GM13977 (cell line): ENCODE data around the gene SPO11.

Experiments
- DNase-seq: peaks from one replicate; pipeline ENCODE4 v3.0.0; 2012; ENCODE audit warnings: low spot score
- in situ Hi-C: fragments of 300-500 bp; cut with MboI; formaldehyde crosslinking; loops from one replicate; pipeline ENCODE4 v1.12.0; 2022; ENCODE audit warnings: low sequenced_read_pairs, low pct_unique_long_range_greater_than_20kb, mixed read lengths, inconsistent platforms; ENCODE audit not compliant: unreplicated experiment
- TF ChIP-seq, protein P1 (sequence below): IDR thresholded peaks from 2 replicates; pipeline ENCODE4 v1.5.1; 2012; ENCODE audit warnings: mild to moderate bottlenecking, control low read depth; ENCODE audit not compliant: insufficient read depth; ENCODE audit errors: extremely low read depth, missing control alignments

SPO11 gene

GRCh38 chr20:57383447-57384347 lies 54.1 kb downstream of the SPO11 start:
- in situ Hi-C loops: loop anchor here (25.0 kb wide), 1 partner anchor 829 kb away; no protein-coding TSS in a partner anchor
- no peak for DNase-seq
- TF ChIP-seq, protein P1, sequence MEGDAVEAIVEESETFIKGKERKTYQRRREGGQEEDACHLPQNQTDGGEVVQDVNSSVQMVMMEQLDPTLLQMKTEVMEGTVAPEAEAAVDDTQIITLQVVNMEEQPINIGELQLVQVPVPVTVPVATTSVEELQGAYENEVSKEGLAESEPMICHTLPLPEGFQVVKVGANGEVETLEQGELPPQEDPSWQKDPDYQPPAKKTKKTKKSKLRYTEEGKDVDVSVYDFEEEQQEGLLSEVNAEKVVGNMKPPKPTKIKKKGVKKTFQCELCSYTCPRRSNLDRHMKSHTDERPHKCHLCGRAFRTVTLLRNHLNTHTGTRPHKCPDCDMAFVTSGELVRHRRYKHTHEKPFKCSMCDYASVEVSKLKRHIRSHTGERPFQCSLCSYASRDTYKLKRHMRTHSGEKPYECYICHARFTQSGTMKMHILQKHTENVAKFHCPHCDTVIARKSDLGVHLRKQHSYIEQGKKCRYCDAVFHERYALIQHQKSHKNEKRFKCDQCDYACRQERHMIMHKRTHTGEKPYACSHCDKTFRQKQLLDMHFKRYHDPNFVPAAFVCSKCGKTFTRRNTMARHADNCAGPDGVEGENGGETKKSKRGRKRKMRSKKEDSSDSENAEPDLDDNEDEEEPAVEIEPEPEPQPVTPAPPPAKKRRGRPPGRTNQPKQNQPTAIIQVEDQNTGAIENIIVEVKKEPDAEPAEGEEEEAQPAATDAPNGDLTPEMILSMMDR: no peak

DNA sequence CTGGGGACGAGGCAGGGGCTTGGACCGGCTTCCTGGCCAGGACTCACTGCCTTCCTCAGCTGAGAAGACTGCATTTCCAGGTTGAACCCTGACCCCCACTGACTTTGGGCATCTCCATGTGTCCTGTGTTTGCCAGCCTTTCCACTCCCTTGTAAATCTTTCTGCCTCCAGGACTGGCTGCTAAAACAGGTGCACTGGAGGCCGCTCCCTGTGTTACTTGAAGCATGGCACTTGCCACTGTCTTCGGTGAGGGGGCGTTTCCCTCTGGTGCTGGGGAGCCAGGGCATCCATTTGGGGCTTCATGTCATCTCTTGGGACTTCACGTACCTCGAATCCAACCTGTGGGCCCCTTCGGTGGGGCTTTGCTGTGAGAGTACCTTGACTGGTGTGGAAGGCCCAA lies 54.9 kb downstream of the SPO11 start:
- DNase-seq: no peak
- in situ Hi-C loops: loop anchor here (25.0 kb wide), 1 partner anchor 828 kb away; no protein-coding TSS in a partner anchor
- TF ChIP-seq, protein P1: no peak

GRCh38 chr20:57384953-57385761 lies 55.6 kb downstream of the SPO11 start:
- TF ChIP-seq, protein P1: no peak
- in situ Hi-C loops: loop anchor here (5.0 to 25.0 kb wide), 2 partner anchors 117 to 827 kb away; no protein-coding TSS in a partner anchor

GRCh38 chr20:57385940-57386339 lies 56.3 kb downstream of the SPO11 start:
- TF ChIP-seq, protein P1: no peak
- no peak for DNase-seq
- in situ Hi-C loops: loop anchor here (5.0 to 25.0 kb wide), 2 partner anchors 116 to 826 kb away; no protein-coding TSS in a partner anchor

More at GRCh38 chr20:57384953-57385761, 55.6 kb downstream of the SPO11 start:
- DNase-seq: no peak

- TF ChIP-seq, protein P1: no peak
- DNase-seq: no peak
- in situ Hi-C loops: loop anchor here (5.0 to 25.0 kb wide), 2 partner anchors 116 to 826 kb away; no protein-coding TSS in a partner anchor
Observed at GRCh38 chr20:57386762-57387161, 57.2 kb downstream of the SPO11 start.

DNA sequence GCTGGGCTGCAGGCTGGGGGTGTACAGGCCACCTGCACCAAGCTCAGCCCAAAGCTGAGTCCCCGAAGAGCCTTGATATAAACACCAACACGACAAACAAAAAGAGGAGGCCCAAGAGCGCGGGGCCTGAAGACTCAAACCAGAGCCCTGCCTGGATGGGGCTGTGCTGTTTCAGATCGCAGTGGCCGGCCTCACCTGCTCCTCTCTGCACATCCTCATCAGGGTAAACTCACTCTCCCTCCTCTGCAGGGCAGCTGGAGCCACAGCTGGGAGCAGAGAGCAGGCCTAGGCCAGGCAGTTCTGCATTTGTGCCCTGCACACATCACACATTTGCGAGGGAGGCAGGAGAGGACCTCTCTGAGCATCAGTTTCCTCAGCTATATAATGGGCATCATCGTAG lies 57.9 kb downstream of the SPO11 start:
- DNase-seq: no peak
- TF ChIP-seq, protein P1: no peak
- in situ Hi-C loops: loop anchor here (5.0 to 25.0 kb wide), 2 partner anchors 115 to 825 kb away; no protein-coding TSS in a partner anchor
